HFFc6 (cell line): ENCODE measurements around the gene TIAM2. TPM values are rescaled to one million over a fixed set of nuclear protein-coding genes. Genes with fewer than 3 reads are reported as not detected.
"Not testable (repeated sequence)": the region's sequence is repeated elsewhere in the genome, so short reads cannot be mapped to it uniquely, and the experiment has no call there.

Experiments used
- DNase-seq: peaks from one replicate; pipeline ENCODE4 v3.0.0-alpha.2; 2018
- H3K27ac Mint-ChIP-seq: 2 replicates; pipeline ENCODE4 v1.8.0; 2020; ENCODE audit warnings: mild to moderate bottlenecking, mixed read lengths
- H3K27me3 Mint-ChIP-seq: 2 replicates; pipeline ENCODE4 v1.8.0; 2021; ENCODE audit warnings: mild to moderate bottlenecking, moderate library complexity, mixed read lengths; ENCODE audit not compliant: insufficient read depth
- H3K36me3 Mint-ChIP-seq: 2 replicates; pipeline ENCODE4 v1.8.0; 2021; ENCODE audit warnings: low read depth, mixed read lengths
- H3K4me1 Mint-ChIP-seq: 2 replicates; pipeline ENCODE4 v1.8.0; 2020; ENCODE audit warnings: low read depth, mixed read lengths
- H3K4me3 Mint-ChIP-seq: 2 replicates; pipeline ENCODE4 v1.8.0; 2020; ENCODE audit warnings: mild to moderate bottlenecking, moderate library complexity, mixed read lengths
- H3K9me3 Mint-ChIP-seq: 2 replicates; pipeline ENCODE4 v1.8.0; 2020; ENCODE audit warnings: mild to moderate bottlenecking, mixed read lengths
- CTCF ChIP-seq: fragments of 200-600 bp; sonication (generic); IDR thresholded peaks from 2 replicates; pipeline ENCODE4 v1.5.0; 2021; ENCODE audit warnings: antibody characterized with exemption, mild to moderate bottlenecking
- total RNA-seq, 6 experiments: library from RNA; stranded (reverse); fragmentation: NEBNext Ultra II Directional; extraction: Animal tissue kit (Norgen Biotek cat#: 25700); gene quantifications; 2 replicates in 1 of 6; 3 replicates in 5 of 6; pipeline ENCODE4 v1.2.3, GENCODE V29; 2021

The TIAM2 gene
- total RNA-seq, 6 experiments from 2014 or later: 7.2 to 11.2 (median 9.4) TPM

GRCh38 chr6:154962753-154963152, 32.4 kb upstream of the TIAM2 start:
- Mint-ChIP-seq H3K4me1 (peaks cover 16% of the 10 kb centered on the region), H3K4me3 (no peak overlapping the region), H3K36me3 (no peaks in the 10 kb centered on the region), H3K27ac (peak overlapping the region; percentile 75), H3K9me3 (no peaks in the 10 kb centered on the region), H3K27me3 (peaks cover 1% of the 10 kb centered on the region; the same call in 1 of the 2 replicates)
- no peak for TF ChIP-seq CTCF
- DNase-seq: peak; percentile 56

GRCh38 chr6:154966065-154966770, 28.9 kb upstream of the TIAM2 start:
- H3K4me3 Mint-ChIP-seq, H3K27me3 Mint-ChIP-seq, H3K9me3 Mint-ChIP-seq, DNase-seq, H3K27ac Mint-ChIP-seq, H3K36me3 Mint-ChIP-seq: not testable (repeated sequence)
- peaks cover 16% of the 10 kb centered on the region for H3K4me1 Mint-ChIP-seq

GRCh38 chr6:154969796-154970195, 25.3 kb upstream of the TIAM2 start:
- H3K27ac Mint-ChIP-seq: no peak overlapping the region
- H3K4me3 Mint-ChIP-seq: no peak overlapping the region
- no peaks in the 10 kb centered on the region for H3K9me3 Mint-ChIP-seq
- no peak for TF ChIP-seq CTCF
- H3K36me3 Mint-ChIP-seq: no peaks in the 10 kb centered on the region
- no peaks in the 10 kb centered on the region for H3K4me1 Mint-ChIP-seq
- DNase-seq: no peak
- no peaks in the 10 kb centered on the region for H3K27me3 Mint-ChIP-seq

GRCh38 chr6:154974485-154975149, 20.5 kb upstream of the TIAM2 start:
- Mint-ChIP-seq H3K9me3 (no peaks in the 10 kb centered on the region), H3K27ac (no peak overlapping the region), H3K36me3 (no peaks in the 10 kb centered on the region), H3K4me3 (no peak overlapping the region), H3K27me3 (no peaks in the 10 kb centered on the region; the same call in 1 of the 2 replicates), H3K4me1 (no peaks in the 10 kb centered on the region)
- TF ChIP-seq CTCF: peak; percentile 40; the same call in 1 of the 2 replicates
- no peak for DNase-seq

GRCh38 chr6:154977588-154977987, 17.5 kb upstream of the TIAM2 start:
- Mint-ChIP-seq H3K4me3 (no peak overlapping the region), H3K9me3 (no peaks in the 10 kb centered on the region), H3K36me3 (no peaks in the 10 kb centered on the region), H3K27ac (no peak overlapping the region), H3K4me1 (no peaks in the 10 kb centered on the region), H3K27me3 (peaks cover 2% of the 10 kb centered on the region)
- no peak for DNase-seq
- TF ChIP-seq CTCF: no peak
